Vagina (tissue), 2 donors: Measurements from ENCODE around the gene HACD2. TPM values are rescaled to one million over a fixed set of nuclear protein-coding genes. Genes with fewer than 3 reads are reported as not detected.

Experiments
- DNase-seq, 2 donors: peaks; one replicate each; pipeline ENCODE4 v3.0.0-alpha.2; 2017; ENCODE audit errors: extremely low spot score in 2 of 2
- H3K27ac ChIP-seq: fragments of 200-600 bp; sonication (generic); one replicate; pipeline ENCODE4 v1.5.1; 2019
- H3K27me3 ChIP-seq: fragments of 200-600 bp; sonication (generic); one replicate; pipeline ENCODE4 v1.5.1; 2019
- H3K36me3 ChIP-seq, 2 donors: fragments of 200-600 bp; sonication (generic); one replicate each; pipeline ENCODE4 v1.5.1; 2017 to 2019
- H3K4me1 ChIP-seq: fragments of 200-600 bp; sonication (generic); one replicate; pipeline ENCODE4 v1.5.1; 2019
- H3K4me3 ChIP-seq, 2 donors: fragments of 200-600 bp; sonication (generic); 1 replicate in 1 of 2; 2 replicates in 1 of 2; pipeline ENCODE4 v1.5.1; 2016 to 2019
- H3K9me3 ChIP-seq: fragments of 200-600 bp; sonication (generic); one replicate; pipeline ENCODE4 v1.5.1; 2019
- POLR2A ChIP-seq, 2 donors: fragments of 450-650 bp; IDR thresholded peaks; one replicate each; pipeline ENCODE4 v1.6.1; 2017; ENCODE audit warnings: antibody characterized with exemption in 2 of 2, mild to moderate bottlenecking in 2 of 2, moderate library complexity in 2 of 2
- POLR2AphosphoS5 ChIP-seq, 2 donors: sonication (generic); formaldehyde crosslinking; IDR thresholded peaks; one replicate each; pipeline ENCODE4 v1.9.0; 2017; ENCODE audit warnings: antibody characterized with exemption in 2 of 2, mild to moderate bottlenecking in 2 of 2, low read depth in 1 of 2; ENCODE audit not compliant: insufficient read depth in 1 of 2
- intact Hi-C: fragments of 100-400 bp; cut with DNase I; formaldehyde crosslinking; loops from one replicate; pipeline ENCODE4 v1.15.1; 2023
- total RNA-seq: library from RNA; depleted of rRNA; stranded (reverse); fragments of >200 nt; gene quantifications from one replicate; pipeline ENCODE4 v1.2.3, GENCODE V29; 2016
- TF ChIP-seq, protein P1 (sequence below), 3 experiments: fragments of 450-650 bp in 2 of 3; fragments of 200-600 bp in 1 of 3; sonication (generic) in 1 of 3; IDR thresholded peaks; one replicate each; pipeline ENCODE4 v1.5.1; 2017 to 2019; ENCODE audit warnings: antibody characterized with exemption in 3 of 3, mild to moderate bottlenecking in 2 of 3, moderate library complexity in 2 of 3

The HACD2 gene, protein sequence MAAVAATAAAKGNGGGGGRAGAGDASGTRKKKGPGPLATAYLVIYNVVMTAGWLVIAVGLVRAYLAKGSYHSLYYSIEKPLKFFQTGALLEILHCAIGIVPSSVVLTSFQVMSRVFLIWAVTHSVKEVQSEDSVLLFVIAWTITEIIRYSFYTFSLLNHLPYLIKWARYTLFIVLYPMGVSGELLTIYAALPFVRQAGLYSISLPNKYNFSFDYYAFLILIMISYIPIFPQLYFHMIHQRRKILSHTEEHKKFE
- 26.3 TPM for total RNA-seq

DNA sequence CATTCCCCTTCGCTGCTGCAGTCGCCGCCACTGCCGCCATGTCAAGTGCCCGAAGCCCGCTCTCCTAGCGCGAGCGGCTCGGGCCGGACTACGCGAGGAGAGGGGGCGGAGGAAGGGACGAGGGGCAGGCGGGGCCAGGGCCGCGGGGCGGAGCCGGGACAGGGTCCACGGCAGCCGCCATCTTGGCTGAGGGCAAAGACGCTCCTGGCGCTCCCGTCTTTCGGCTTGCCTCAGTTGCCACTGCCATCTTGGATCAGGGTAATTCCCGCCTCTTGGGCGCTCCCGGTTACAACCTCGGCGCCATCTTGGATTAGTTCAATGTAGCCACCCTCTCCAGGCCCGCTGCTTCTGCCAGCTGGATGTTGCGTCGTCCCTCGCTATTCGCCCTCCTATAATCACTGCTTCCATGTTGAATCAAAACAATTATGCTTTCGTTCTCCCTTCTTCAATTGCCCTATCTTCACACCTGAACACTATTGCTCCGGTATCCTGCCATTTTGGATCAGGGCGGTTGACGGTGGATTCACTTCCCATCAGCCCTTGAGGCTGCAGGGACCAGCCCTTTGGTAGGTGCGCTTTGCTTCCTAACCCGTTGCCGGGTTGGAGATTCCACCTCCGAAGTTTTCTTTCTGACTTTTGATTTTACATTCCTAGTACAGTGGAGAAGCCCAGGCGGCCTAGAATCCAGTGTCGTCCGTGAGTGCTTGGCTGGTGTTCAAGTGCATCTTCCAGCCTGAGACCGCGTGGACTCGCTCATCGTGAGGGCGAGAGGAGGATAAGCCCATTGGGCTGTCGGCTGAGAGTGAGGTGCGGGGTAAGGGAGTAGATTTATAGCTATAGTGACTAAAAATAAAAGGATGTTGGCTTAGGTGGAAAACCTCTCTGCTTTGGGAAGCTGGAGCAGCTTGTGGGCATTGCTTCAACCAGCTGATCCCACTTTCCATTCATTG, at the start of gene HACD2:
Gene HACD2 (minus strand): TSS at position 66 of the 950 bp plus-strand sequence. CDS start 26 bp downstream, at position 40.
- Histone ChIP-seq H3K36me3 (peaks cover 0 to 9% of the 10 kb centered on the region in 2 donors), H3K27me3 (no peaks in the 10 kb centered on the region), H3K4me1 (peaks cover 34% of the 10 kb centered on the region), H3K9me3 (no peaks in the 10 kb centered on the region), H3K4me3 (peak within 1 kb of the TSS; percentile 60 to 87), H3K27ac (peak within 1 kb of the TSS; percentile 79)
- DNase-seq = peak; percentile 96 to 97
- intact Hi-C loops = no loop called here
- TF ChIP-seq, protein P1, sequence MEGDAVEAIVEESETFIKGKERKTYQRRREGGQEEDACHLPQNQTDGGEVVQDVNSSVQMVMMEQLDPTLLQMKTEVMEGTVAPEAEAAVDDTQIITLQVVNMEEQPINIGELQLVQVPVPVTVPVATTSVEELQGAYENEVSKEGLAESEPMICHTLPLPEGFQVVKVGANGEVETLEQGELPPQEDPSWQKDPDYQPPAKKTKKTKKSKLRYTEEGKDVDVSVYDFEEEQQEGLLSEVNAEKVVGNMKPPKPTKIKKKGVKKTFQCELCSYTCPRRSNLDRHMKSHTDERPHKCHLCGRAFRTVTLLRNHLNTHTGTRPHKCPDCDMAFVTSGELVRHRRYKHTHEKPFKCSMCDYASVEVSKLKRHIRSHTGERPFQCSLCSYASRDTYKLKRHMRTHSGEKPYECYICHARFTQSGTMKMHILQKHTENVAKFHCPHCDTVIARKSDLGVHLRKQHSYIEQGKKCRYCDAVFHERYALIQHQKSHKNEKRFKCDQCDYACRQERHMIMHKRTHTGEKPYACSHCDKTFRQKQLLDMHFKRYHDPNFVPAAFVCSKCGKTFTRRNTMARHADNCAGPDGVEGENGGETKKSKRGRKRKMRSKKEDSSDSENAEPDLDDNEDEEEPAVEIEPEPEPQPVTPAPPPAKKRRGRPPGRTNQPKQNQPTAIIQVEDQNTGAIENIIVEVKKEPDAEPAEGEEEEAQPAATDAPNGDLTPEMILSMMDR (IDR thresholded peaks at IDR 0.05) = no peak
- TF ChIP-seq POLR2AphosphoS5 (IDR thresholded peaks at IDR 0.05; ENCODE audit: insufficient read depth in 1 of 2, low read depth in 1 of 2) (peak; percentile 85 to 88), POLR2A (IDR thresholded peaks at IDR 0.05) (peak in 1 of 2 donors; percentile 66)

DNA sequence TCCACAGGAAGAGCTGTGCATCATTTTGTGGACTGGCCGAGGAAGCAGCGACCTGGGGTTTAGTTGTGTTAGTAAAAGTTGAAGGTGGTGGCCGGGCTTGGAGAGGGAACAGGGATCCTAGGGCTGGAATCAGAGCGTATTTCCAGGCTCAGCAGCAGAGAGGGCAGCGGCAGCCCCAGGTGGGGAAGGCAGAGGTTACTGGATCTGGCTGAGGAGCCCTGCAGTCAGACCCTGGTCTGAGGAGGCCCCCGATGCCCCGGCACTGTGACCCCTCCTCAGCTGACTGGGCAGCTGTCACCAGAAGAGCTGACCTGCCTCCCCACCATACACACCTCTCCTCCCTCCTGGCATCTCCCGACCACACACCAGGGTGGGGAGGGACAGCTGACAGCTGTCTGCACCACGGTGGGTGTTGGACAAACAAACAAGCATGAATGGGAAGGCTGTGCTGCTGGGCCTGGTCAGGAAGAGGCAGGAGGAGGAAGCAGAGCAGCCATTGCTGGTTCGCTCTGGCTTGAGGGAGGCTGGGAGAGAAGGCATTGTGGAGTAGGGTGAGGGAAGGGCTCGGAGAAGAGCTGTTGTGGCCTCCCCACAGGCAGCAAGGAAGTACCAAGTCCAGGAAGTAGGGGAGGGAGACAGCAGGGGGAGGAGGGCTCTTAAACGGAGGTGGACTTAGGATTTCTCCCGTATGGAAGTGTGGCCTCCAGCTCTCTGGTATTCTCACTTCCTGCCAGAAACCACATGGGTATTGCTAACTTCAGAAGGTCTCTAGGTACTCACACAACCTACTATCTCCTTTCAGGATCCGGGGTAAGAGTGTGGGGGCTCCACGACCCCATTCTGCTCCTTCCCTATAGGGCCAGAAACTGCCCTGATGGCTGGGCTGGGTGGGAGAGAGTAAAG, 49.5 kb upstream of the HACD2 start:
- peak overlapping the region; percentile 14 for H3K27ac ChIP-seq

GRCh38 chr3:123633530-123633929, 48.7 kb upstream of the HACD2 start:
- intact Hi-C loops = no loop called here

More for the DNA sequence above, 49.5 kb upstream of the HACD2 start:
- intact Hi-C loops = no loop called here
- Histone ChIP-seq H3K27me3 (no peaks in the 10 kb centered on the region), H3K36me3 (peaks cover 0 to 5% of the 10 kb centered on the region in 2 donors), H3K4me1 (peaks cover 46% of the 10 kb centered on the region), H3K4me3 (no peak overlapping the region), H3K9me3 (no peaks in the 10 kb centered on the region)
- no peak for DNase-seq
- TF ChIP-seq, protein P1 (IDR thresholded peaks at IDR 0.05) = no peak
- TF ChIP-seq POLR2A (IDR thresholded peaks at IDR 0.05) (no peak), POLR2AphosphoS5 (IDR thresholded peaks at IDR 0.05; ENCODE audit: insufficient read depth in 1 of 2, low read depth in 1 of 2) (no peak)

DNA sequence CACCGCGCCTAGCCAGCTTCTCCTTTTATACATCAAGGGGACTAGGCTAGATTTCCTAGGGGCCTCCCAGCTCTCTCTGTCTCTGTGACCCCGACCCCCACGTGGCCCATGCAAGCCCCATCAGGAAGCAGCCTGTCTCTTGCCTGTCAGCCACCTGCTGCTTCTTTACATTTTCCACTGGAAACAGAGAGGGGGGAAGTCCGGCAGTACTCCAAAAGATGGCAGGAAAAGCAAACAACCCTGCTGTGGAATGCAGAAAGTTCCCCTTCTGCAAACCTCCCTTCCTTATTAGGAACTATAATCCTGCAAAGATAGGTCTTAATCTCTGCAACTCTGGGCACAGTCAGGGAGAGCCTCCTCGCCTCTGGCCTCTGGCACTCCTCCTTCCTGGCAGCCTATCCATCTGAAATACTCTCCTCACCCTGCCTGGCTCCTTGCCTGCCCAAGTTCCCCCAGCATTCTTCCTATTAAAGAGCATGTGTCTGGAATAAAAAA, 47.4 kb upstream of the HACD2 start:
- Histone ChIP-seq H3K36me3 (no peaks in the 10 kb centered on the region), H3K9me3 (no peaks in the 10 kb centered on the region), H3K27ac (no peak overlapping the region), H3K27me3 (no peaks in the 10 kb centered on the region), H3K4me3 (no peak overlapping the region), H3K4me1 (peaks cover 38% of the 10 kb centered on the region)
- TF ChIP-seq POLR2A (IDR thresholded peaks at IDR 0.05) = no peak
- no peak for TF ChIP-seq POLR2AphosphoS5 (IDR thresholded peaks at IDR 0.05; ENCODE audit: insufficient read depth in 1 of 2, low read depth in 1 of 2)
- TF ChIP-seq, protein P1 (IDR thresholded peaks at IDR 0.05) = no peak
- DNase-seq = peak in 1 of 2 donors; percentile 67
- intact Hi-C loops = no loop called here

More at GRCh38 chr3:123633530-123633929, 48.7 kb upstream of the HACD2 start:
- TF ChIP-seq POLR2A (IDR thresholded peaks at IDR 0.05) = no peak
- TF ChIP-seq, protein P1 (IDR thresholded peaks at IDR 0.05) = no peak
- no peak for TF ChIP-seq POLR2AphosphoS5 (IDR thresholded peaks at IDR 0.05; ENCODE audit: insufficient read depth in 1 of 2, low read depth in 1 of 2)
- H3K27ac ChIP-seq = no peak overlapping the region
- no peaks in the 10 kb centered on the region for H3K27me3 ChIP-seq
- no peaks in the 10 kb centered on the region for H3K9me3 ChIP-seq
- no peak for DNase-seq
- H3K4me3 ChIP-seq = no peak overlapping the region
- H3K36me3 ChIP-seq = no peaks in the 10 kb centered on the region
- peaks cover 46% of the 10 kb centered on the region for H3K4me1 ChIP-seq
